Neural cell (in vitro differentiated cells): ENCODE data around the gene SLC9A3.

Source experiments
- EZH2 ChIP-seq: fragments of 200-600, 300-800 bp; shearing (Covaris generic), sonication (generic); IDR thresholded peaks from 2 replicates; pipeline ENCODE4 v1.6.1; 2014; ENCODE audit warnings: antibody characterized with exemption, low read length, borderline replicate concordance, mild to moderate bottlenecking; ENCODE audit not compliant: insufficient read depth, poor library complexity, severe bottlenecking
- TF ChIP-seq, protein P1 (sequence below): fragments of 450-650 bp; IDR thresholded peaks from 2 replicates; pipeline ENCODE4 v1.5.1; 2014; ENCODE audit warnings: antibody characterized with exemption, mild to moderate bottlenecking, moderate library complexity; ENCODE audit not compliant: poor library complexity, severe bottlenecking

GRCh38 chr5:527646-528628, 3.7 kb upstream of the SLC9A3 start:
- TF ChIP-seq, protein P1, sequence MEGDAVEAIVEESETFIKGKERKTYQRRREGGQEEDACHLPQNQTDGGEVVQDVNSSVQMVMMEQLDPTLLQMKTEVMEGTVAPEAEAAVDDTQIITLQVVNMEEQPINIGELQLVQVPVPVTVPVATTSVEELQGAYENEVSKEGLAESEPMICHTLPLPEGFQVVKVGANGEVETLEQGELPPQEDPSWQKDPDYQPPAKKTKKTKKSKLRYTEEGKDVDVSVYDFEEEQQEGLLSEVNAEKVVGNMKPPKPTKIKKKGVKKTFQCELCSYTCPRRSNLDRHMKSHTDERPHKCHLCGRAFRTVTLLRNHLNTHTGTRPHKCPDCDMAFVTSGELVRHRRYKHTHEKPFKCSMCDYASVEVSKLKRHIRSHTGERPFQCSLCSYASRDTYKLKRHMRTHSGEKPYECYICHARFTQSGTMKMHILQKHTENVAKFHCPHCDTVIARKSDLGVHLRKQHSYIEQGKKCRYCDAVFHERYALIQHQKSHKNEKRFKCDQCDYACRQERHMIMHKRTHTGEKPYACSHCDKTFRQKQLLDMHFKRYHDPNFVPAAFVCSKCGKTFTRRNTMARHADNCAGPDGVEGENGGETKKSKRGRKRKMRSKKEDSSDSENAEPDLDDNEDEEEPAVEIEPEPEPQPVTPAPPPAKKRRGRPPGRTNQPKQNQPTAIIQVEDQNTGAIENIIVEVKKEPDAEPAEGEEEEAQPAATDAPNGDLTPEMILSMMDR = no peak
- no peak for TF ChIP-seq EZH2
